GM18907 (cell line): ENCODE measurements around the gene UEVLD.

Experiments
- ATAC-seq: cut with Tn5 transposase; IDR thresholded peaks from one replicate; pipeline ENCODE4 v1.9.1; 2021; ENCODE audit warnings: mild to moderate bottlenecking, moderate library complexity; ENCODE audit not compliant: unreplicated experiment

Gene UEVLD

GRCh38 chr11:18502352-18502751, 86.2 kb downstream of the UEVLD start:
- ATAC-seq = peak; percentile 53

- no peak for ATAC-seq
Observed at GRCh38 chr11:18501629-18502028, 86.9 kb downstream of the UEVLD start.

- no peak for ATAC-seq
Observed at GRCh38 chr11:18498039-18498438, 90.5 kb downstream of the UEVLD start.

- ATAC-seq = no peak
Observed at GRCh38 chr11:18495703-18496102, 92.8 kb downstream of the UEVLD start.

GRCh38 chr11:18495271-18495670, 93.3 kb downstream of the UEVLD start:
- ATAC-seq = no peak

- no peak for ATAC-seq
Observed at GRCh38 chr11:18493310-18493709, 95.2 kb downstream of the UEVLD start.

GRCh38 chr11:18492888-18493287, 95.6 kb downstream of the UEVLD start:
- ATAC-seq = no peak

- ATAC-seq = no peak
Observed at GRCh38 chr11:18491924-18492323, 96.6 kb downstream of the UEVLD start.

GRCh38 chr11:18490736-18491485, 97.6 kb downstream of the UEVLD start:
- no peak for ATAC-seq

GRCh38 chr11:18490319-18490718, 98.2 kb downstream of the UEVLD start:
- ATAC-seq = no peak

GRCh38 chr11:18485913-18486528, 102.5 kb downstream of the UEVLD start:
- peak; percentile 73 for ATAC-seq
